Activated effector memory CD4-positive, alpha-beta T cell treated with anti-CD3 and anti-CD28 coated beads, Interleukin-2, amount 50 U/mL, for 16 hours (primary cell): ENCODE results near the gene AADACL2.
"Not testable (repeated sequence)": the region's sequence is repeated elsewhere in the genome, so short reads cannot be mapped to it uniquely, and the experiment has no call there.

Source experiments
- DNase-seq: peaks from one replicate; pipeline ENCODE4 v3.0.0-alpha.2; 2020

AADACL2 gene

DNA sequence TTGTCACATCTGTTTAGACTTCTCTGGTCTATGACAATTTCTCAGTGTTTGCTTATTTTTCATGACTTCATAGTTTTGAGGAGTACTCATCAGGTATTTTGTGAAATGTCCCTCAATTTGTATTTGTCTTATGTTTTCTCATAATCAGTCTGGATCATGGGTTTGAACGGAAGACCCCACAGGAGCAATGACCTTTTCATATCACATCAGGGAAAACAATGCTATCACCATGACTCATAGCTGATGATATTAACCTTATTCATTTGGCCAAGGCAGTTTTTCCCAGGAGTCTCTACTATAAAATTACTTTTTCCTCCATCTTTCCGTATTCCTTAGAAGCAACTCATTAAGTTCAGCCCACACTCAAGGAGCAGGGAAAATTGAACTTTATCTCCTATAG is 32.7 kb downstream of the AADACL2 start:
- DNase-seq, result no peak

GRCh38 chr3:151768393-151768930 is 34.7 kb downstream of the AADACL2 start:
- no peak for DNase-seq

DNA sequence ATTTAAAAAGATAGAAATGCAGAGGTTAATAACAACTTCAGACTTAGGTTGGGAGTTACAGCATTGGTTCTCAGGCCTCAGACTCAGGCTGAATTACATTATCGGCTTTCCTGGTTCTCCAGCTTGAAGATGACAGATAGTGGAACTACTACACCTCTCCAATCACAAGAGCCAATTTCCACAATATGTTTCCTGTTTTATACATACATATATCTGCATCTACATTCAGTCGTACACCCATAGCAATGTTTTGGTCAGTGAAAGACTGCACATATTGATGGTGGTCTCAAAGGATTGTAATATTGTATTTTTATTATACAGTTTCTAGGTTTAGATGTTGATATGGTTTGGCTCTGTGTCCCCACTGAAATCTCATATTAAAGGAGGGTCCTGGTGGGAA is 35.4 kb downstream of the AADACL2 start:
- DNase-seq, result no peak

DNA sequence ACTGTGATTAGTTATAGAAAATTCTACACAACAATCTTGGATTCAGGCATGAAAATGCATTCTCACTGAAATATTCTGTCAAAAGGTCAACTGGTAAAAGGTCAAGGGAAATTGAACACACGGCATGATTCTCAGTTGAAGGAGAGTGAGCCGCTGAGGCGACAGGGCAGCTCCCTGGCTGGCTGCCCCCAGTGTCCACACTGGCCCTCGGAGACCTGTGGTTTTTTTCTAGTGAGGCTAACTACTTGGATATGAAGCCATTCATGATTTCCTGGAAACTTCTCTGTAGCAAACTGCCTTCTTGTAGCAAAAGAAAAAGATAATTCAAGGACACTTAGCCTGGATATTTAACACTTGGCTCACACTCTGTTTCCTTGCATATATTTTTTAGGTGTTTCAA is 37.2 kb downstream of the AADACL2 start:
- no peak for DNase-seq

DNA sequence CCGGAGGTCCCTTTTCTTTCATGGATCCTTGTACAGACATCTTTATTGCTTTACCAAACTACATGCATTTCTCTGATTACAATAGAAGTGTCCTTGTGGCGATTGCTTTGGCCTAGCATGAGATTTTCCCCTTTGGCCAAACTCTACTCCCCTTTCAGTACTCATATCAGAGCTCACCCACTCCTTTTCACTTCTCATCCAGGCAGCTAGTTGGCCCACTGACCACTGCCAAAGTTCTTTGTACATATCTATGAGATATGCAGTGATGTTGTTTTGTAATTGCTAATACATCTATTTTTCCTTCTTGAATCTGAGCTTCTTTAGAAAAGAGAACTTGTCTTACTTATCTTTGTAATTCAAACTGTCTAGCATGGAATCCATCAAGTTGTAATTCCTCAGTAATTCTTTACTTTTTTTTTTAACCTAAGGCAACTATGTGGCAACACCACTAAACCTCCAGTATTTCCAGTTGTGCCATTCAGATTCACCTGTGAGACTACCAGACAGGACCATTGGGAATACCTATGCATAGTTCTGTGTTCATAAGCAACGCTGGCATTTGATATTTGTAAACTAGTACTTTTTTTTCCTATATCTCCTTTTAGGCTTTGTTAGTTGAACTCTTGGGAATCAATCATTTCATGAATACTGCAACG is 39.2 kb downstream of the AADACL2 start:
- no peak for DNase-seq

DNA sequence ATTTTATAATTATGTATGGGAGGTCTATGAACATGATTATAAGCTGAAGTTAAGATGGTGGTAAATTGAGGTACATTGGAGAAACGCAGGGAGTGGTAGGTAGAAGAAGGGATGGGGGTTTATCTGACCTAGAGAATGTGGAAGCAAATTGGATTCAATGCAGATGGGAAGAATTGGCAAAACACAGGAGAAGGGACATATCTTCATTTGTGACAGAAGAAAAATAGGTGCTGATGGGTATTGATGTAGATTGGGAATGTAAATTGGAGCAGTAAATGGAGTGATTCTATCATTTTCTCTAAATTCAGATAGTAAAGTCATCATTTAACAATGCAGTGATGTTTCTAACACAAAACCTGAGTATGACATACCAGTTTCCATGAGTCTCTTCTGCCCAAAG is 40.5 kb downstream of the AADACL2 start:
- no peak for DNase-seq

GRCh38 chr3:151774910-151775309 is 41.2 kb downstream of the AADACL2 start:
- no peak for DNase-seq

GRCh38 chr3:151775314-151776258 is 41.9 kb downstream of the AADACL2 start:
- DNase-seq, result no peak

- no peak for DNase-seq
These were observed 42.6 kb downstream of the AADACL2 start for GRCh38 chr3:151776259-151776740.

- no peak for DNase-seq
These were observed 44.2 kb downstream of the AADACL2 start for GRCh38 chr3:151777880-151778279.

GRCh38 chr3:151787626-151788025 is 53.9 kb downstream of the AADACL2 start:
- no peak for DNase-seq

- DNase-seq, result no peak
These were observed 54.7 kb downstream of the AADACL2 start for GRCh38 chr3:151788401-151788800.

- DNase-seq, result no peak
These were observed 56.2 kb downstream of the AADACL2 start for GRCh38 chr3:151789853-151790463.

- not testable (repeated sequence) for DNase-seq
These were observed 57.0 kb downstream of the AADACL2 start for GRCh38 chr3:151790763-151791162.

DNA sequence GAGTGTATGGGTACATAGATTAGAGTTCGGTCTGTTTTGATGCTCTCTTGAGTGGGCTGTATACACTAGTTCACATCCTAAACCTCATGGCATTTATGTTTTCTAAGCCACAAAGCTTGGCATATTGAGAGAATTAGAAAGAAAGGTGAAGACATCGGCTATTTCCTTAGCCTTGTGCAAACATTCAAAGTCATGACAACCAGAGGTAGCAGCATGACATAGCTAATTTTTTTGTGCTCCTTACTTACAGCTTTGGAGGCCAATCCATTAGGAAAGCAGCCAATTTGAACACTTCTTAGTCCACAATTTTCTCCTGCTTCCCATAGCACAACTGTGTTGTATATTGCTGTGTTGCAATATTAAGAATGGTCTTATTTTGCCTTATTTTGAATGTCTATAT is 58.7 kb downstream of the AADACL2 start:
- no peak for DNase-seq

DNA sequence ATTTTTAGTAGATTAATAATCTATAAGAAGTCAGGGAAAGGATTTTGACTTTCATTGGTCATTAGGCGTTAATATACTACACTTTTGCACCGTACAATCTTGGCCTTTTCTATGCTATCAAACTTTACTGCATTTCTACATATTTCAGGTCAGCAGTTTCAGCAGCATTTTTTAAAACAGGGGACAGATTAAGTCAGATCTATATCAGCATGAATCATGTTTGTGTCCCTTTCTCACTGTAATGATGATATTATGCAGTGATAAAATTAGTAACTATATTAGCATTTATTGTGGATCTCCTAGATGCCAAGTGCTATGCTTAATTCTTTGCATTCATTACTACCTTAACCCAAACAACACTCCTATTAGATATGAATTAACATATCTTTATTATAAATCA is 59.9 kb downstream of the AADACL2 start:
- DNase-seq, result no peak

GRCh38 chr3:151794080-151794479 is 60.4 kb downstream of the AADACL2 start:
- DNase-seq, result no peak

- DNase-seq, result no peak
These were observed 61.5 kb downstream of the AADACL2 start for GRCh38 chr3:151795276-151795675.

DNA sequence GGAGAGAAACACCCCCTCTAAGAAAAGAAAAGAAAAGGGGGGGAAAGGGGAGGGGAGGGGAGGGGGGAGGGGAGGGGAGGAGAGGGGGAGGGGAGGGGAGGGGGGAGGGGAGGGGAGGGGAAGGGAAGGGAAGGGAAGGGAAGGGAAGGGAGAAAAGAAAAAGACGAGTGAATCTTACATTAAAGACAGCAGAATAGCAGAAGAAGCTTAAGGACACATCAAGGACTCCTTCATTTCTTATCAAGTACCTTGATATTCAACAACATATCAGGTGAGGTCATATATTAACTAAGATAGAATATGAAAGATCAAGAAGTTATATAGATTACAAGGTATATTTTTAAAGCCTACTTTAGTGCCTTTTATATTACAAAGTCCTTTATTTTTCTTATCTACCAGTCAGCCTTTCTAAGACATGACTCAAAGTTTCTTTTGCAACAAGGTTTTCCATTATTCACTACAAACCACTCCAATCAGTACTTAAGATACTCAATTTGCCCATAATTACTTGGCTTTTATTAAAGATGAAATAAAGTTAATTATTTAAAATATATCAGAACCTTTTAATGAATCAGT is 62.5 kb downstream of the AADACL2 start:
- no peak for DNase-seq

- DNase-seq, result no peak
These were observed 64.7 kb downstream of the AADACL2 start for GRCh38 chr3:151798466-151798865.

- DNase-seq, result no peak
These were observed 66.7 kb downstream of the AADACL2 start for GRCh38 chr3:151800431-151800830.

GRCh38 chr3:151804267-151804666 is 70.5 kb downstream of the AADACL2 start:
- DNase-seq, result no peak

DNA sequence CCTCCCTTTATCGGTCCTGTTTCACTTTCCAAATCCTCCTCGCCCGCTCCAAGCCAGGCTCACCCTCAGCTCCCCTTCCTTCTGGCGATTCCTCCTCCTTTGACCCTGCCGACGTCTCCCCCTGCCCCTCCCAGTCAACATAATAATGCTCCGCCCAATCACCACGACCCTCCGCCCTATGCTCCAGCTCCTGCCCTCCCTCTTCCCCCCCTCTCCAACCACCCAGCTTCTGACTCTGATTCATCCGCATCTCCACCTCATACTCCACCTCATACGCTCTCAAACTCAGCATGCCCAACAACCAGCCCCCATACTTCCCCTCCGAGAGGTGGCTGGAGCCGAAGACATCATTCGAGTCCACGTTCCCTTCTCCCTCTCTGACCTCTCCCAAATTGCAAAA is 73.1 kb downstream of the AADACL2 start:
- DNase-seq, result no peak
